DND-41 (cell line): ENCODE results near the gene TGFB1I1.
A peak's percentile ranks its signal among the peaks of the same experiment; 100 is the strongest.

Source experiments
- ATAC-seq: fragments of 200-7000 bp; cut with Tn5 transposase; 3 replicates; pipeline ENCODE4 v1.9.1; 2021; ENCODE audit warnings: low read depth; ENCODE audit not compliant: insufficient read depth
- DNase-seq: peaks from one replicate; pipeline ENCODE4 v3.0.0-alpha.2; 2020
- H2AFZ ChIP-seq: 2 replicates; pipeline ENCODE4 v1.6.0; 2012; ENCODE audit warnings: low read depth, low read length
- H3K27ac ChIP-seq: 2 replicates; pipeline ENCODE4 v1.5.1; 2012; ENCODE audit warnings: low read length, inconsistent platforms
- H3K27me3 ChIP-seq: fragments of 200-600 bp; sonication (generic); 2 replicates; pipeline ENCODE4 v1.6.0; 2012; ENCODE audit warnings: low read length, mild to moderate bottlenecking, inconsistent platforms; ENCODE audit not compliant: insufficient read depth, poor library complexity
- H3K36me3 ChIP-seq: 2 replicates; pipeline ENCODE4 v1.5.1; 2012; ENCODE audit warnings: low read length, inconsistent platforms; ENCODE audit not compliant: insufficient read depth
- H3K4me1 ChIP-seq: 2 replicates; pipeline ENCODE4 v1.5.1; 2012; ENCODE audit warnings: mild to moderate bottlenecking, low read length; ENCODE audit not compliant: insufficient read depth
- H3K4me2 ChIP-seq: 2 replicates; pipeline ENCODE4 v1.6.0; 2012; ENCODE audit warnings: mild to moderate bottlenecking, moderate library complexity, low read length, inconsistent platforms; ENCODE audit not compliant: insufficient read depth
- H3K4me3 ChIP-seq, 2 experiments: fragments of 200-600 bp in 1 of 2; shearing (Covaris generic) in 1 of 2; 2 replicates each; pipeline ENCODE4 v1.5.1; 2012 to 2016; ENCODE audit warnings: inconsistent platforms in 2 of 2, low read length in 2 of 2, mild to moderate bottlenecking in 2 of 2, low read depth in 1 of 2, moderate library complexity in 1 of 2
- H3K79me2 ChIP-seq: 2 replicates; pipeline ENCODE4 v1.6.0; 2012; ENCODE audit warnings: low read length, inconsistent platforms; ENCODE audit not compliant: insufficient read depth
- H3K9ac ChIP-seq: 2 replicates; pipeline ENCODE4 v1.6.0; 2012; ENCODE audit warnings: low read depth, mild to moderate bottlenecking, inconsistent platforms, low read length, moderate library complexity
- H3K9me3 ChIP-seq: 2 replicates; pipeline ENCODE4 v1.5.1; 2012; ENCODE audit warnings: low read length, moderate library complexity, mild to moderate bottlenecking, inconsistent platforms; ENCODE audit not compliant: insufficient read depth, severe bottlenecking
- H4K20me1 ChIP-seq: 2 replicates; pipeline ENCODE4 v1.6.0; 2012; ENCODE audit warnings: low read length; ENCODE audit not compliant: insufficient read depth
- EZH2 ChIP-seq: IDR thresholded peaks from 3 replicates; pipeline ENCODE4 v1.6.1; 2012; ENCODE audit warnings: borderline replicate concordance, low read depth, mild to moderate bottlenecking, moderate library complexity, low read length, inconsistent platforms; ENCODE audit not compliant: severe bottlenecking
- TF ChIP-seq, protein P1 (sequence below): IDR thresholded peaks from 2 replicates; pipeline ENCODE4 v1.5.1; 2012; ENCODE audit warnings: borderline replicate concordance, low read length, moderate library complexity, mild to moderate bottlenecking; ENCODE audit not compliant: poor library complexity, severe bottlenecking; ENCODE audit errors: extremely low read depth

The TGFB1I1 gene

DNA sequence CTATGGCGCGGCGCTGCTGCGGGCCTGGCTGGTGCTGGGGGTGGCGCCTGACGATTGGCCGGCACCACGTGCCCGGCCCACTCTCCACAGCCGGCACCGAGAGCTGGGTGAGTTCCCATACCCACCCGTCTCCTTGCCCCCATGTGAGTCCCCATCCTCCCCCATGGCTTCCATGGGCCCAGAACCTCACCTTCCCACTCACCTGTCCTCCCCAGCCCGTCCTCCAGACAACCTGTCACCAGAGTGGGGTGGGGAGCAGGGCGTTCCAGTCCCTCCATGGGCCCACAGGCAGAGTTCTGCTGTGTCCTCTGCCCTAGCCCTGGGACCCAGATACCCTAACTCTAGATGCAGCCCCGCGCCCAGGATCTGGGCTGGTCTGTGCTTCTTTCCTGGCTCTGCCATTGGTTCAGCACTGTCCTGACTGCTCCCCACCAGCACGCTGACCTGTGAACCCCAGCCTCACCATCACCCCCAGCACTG lies 7.1 kb upstream of the TGFB1I1 start:
- no peak for TF ChIP-seq EZH2
- TF ChIP-seq, protein P1, sequence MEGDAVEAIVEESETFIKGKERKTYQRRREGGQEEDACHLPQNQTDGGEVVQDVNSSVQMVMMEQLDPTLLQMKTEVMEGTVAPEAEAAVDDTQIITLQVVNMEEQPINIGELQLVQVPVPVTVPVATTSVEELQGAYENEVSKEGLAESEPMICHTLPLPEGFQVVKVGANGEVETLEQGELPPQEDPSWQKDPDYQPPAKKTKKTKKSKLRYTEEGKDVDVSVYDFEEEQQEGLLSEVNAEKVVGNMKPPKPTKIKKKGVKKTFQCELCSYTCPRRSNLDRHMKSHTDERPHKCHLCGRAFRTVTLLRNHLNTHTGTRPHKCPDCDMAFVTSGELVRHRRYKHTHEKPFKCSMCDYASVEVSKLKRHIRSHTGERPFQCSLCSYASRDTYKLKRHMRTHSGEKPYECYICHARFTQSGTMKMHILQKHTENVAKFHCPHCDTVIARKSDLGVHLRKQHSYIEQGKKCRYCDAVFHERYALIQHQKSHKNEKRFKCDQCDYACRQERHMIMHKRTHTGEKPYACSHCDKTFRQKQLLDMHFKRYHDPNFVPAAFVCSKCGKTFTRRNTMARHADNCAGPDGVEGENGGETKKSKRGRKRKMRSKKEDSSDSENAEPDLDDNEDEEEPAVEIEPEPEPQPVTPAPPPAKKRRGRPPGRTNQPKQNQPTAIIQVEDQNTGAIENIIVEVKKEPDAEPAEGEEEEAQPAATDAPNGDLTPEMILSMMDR = no peak
- H3K4me2 ChIP-seq = no peak overlapping the region
- H3K4me1 ChIP-seq = peaks cover 44% of the 10 kb centered on the region
- H3K27ac ChIP-seq = no peak overlapping the region
- no peak overlapping the region for H3K4me3 ChIP-seq
- DNase-seq = no peak
- no peaks in the 10 kb centered on the region for H3K9me3 ChIP-seq
- H3K27me3 ChIP-seq = no peaks in the 10 kb centered on the region
- no peak for ATAC-seq
- no peak overlapping the region for H3K9ac ChIP-seq
- H4K20me1 ChIP-seq = no peaks in the 10 kb centered on the region
- peaks cover 6% of the 10 kb centered on the region for H3K79me2 ChIP-seq
- no peak overlapping the region for H2AFZ ChIP-seq
- peaks cover 33% of the 10 kb centered on the region for H3K36me3 ChIP-seq

DNA sequence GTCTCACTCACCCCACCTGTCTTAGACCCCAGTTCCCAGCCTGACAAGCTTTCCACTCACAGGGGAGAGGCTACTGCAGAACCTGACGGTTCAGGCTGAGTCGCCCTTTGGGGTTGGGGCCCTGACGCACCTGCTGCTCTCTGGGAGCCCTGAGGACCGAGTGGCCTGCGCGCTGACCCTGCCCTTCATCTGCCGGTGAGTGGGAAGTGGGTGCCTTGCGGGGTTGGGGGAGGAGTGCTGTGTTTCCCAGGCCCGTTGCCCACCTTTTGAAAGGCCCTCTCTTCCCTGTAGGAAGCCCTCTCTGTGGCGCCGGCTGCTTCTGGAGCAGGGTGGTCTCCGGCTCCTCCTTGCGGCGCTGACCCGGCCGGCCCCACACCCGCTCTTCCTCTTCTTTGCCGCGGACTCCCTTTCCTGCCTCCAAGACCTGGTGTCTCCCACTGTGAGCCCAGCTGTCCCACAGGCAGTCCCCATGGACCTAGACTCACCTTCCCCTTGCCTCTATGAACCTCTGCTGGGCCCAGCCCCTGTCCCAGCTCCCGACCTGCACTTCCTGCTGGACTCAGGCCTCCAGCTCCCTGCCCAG lies 6.1 kb upstream of the TGFB1I1 start:
- Histone ChIP-seq H3K9ac (peak overlapping the region; percentile 54; the same call in 1 of the 2 replicates), H3K36me3 (peaks cover 33% of the 10 kb centered on the region), H3K79me2 (no peaks in the 10 kb centered on the region; the same call in 1 of the 2 replicates), H3K9me3 (no peaks in the 10 kb centered on the region), H2AFZ (no peak overlapping the region), H3K4me3 (no peak overlapping the region), H3K27me3 (no peaks in the 10 kb centered on the region), H4K20me1 (no peaks in the 10 kb centered on the region), H3K27ac (peak overlapping the region; percentile 99), H3K4me2 (no peak overlapping the region), H3K4me1 (peaks cover 34% of the 10 kb centered on the region)
- ATAC-seq (no peak), DNase-seq (no peak)
- TF ChIP-seq EZH2 = no peak
- TF ChIP-seq, protein P1 = no peak

DNA sequence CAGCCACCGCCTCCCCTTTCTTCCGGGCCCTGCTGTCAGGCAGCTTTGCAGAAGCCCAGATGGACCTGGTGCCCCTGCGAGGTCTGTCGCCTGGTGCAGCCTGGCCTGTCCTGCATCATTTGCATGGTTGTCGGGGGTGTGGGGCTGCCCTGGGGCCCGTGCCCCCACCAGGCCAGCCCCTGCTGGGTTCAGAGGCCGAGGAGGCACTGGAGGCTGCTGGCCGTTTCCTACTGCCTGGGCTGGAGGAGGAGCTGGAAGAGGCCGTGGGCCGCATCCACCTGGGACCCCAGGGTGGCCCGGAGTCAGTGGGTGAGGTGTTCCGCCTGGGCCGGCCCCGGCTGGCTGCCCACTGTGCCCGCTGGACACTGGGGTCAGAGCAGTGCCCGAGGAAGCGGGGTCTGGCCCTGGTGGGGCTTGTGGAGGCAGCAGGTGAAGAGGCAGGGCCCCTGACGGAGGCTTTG lies 5.5 kb upstream of the TGFB1I1 start:
- peak overlapping the region; percentile 99 for H3K27ac ChIP-seq
- no peak for ATAC-seq
- no peaks in the 10 kb centered on the region for H3K27me3 ChIP-seq
- no peak for TF ChIP-seq EZH2
- TF ChIP-seq, protein P1 = no peak
- H3K4me2 ChIP-seq = no peak overlapping the region
- H3K36me3 ChIP-seq = peaks cover 33% of the 10 kb centered on the region
- peak overlapping the region; percentile 54 for H3K9ac ChIP-seq
- no peaks in the 10 kb centered on the region for H4K20me1 ChIP-seq
- no peak overlapping the region for H3K4me3 ChIP-seq
- peaks cover 30% of the 10 kb centered on the region for H3K4me1 ChIP-seq
- no peaks in the 10 kb centered on the region for H3K9me3 ChIP-seq
- DNase-seq = no peak
- H2AFZ ChIP-seq = no peak overlapping the region
- H3K79me2 ChIP-seq = no peaks in the 10 kb centered on the region
